Activated CD8-positive, alpha-beta memory T cell treated with anti-CD3 and anti-CD28 coated beads, Interleukin-2, amount 10 ng/mL, durations not matched to agents 7 days and 5 days (primary cell): Measurements from ENCODE around the gene IPPK. TPM values are rescaled to one million over a fixed set of nuclear protein-coding genes. Genes with fewer than 3 reads are reported as not detected.
A peak's percentile ranks its signal among the peaks of the same experiment; 100 is the strongest.

ENCODE experiments used
- ATAC-seq: fragments of 150-1000 bp; cut with Tn5 transposase; one replicate; pipeline ENCODE4 v1.10.0; 2021; ENCODE audit warnings: moderate library complexity
- CTCF ChIA-PET: fragments of 350-600 bp; sonication (Branson Sonifier 250); formaldehyde crosslinking; loops from one replicate; lab custom pipeline; 2021; ENCODE audit warnings: antibody characterized with exemption; lab: Charles Lee
- DNase-seq: peaks from one replicate; pipeline ENCODE4 v3.0.0-alpha.2; 2020
- H3K27ac Mint-ChIP-seq: one replicate; pipeline ENCODE4 v1.8.0; 2021; ENCODE audit warnings: mild to moderate bottlenecking, mixed read lengths
- H3K27me3 Mint-ChIP-seq: one replicate; pipeline ENCODE4 v1.8.0; 2021; ENCODE audit warnings: mixed read lengths
- H3K36me3 Mint-ChIP-seq: one replicate; pipeline ENCODE4 v1.8.0; 2021; ENCODE audit warnings: mild to moderate bottlenecking, mixed read lengths
- H3K4me1 Mint-ChIP-seq: one replicate; pipeline ENCODE4 v1.8.0; 2021; ENCODE audit warnings: mixed read lengths
- H3K4me3 Mint-ChIP-seq: one replicate; pipeline ENCODE4 v1.8.0; 2021; ENCODE audit warnings: mild to moderate bottlenecking, moderate library complexity, mixed read lengths
- H3K9me3 Mint-ChIP-seq: one replicate; pipeline ENCODE4 v1.8.0; 2022; ENCODE audit warnings: low read depth, mixed read lengths
- total RNA-seq, 2 experiments: library from RNA; stranded (reverse); gene quantifications; one replicate each; pipeline ENCODE4 v1.2.3, GENCODE V29; 2021

The IPPK gene
- total RNA-seq, 2 experiments from 2014 or later: 11.4 to 15.1 TPM

GRCh38 chr9:92711844-92712243, 41.9 kb upstream of the IPPK start:
- H3K4me1 Mint-ChIP-seq: peaks cover 33% of the 10 kb centered on the region
- H3K36me3 Mint-ChIP-seq: peaks cover 12% of the 10 kb centered on the region
- CTCF ChIA-PET: interaction anchor here (1.3 to 2.5 kb wide), 3 partner anchors 41 to 79 kb away, joined by 4 to 6 read pairs (median 4); partner anchors contain the start of genes BICD2 and IPPK

GRCh38 chr9:92711146-92711545, 41.2 kb upstream of the IPPK start:
- Mint-ChIP-seq H3K4me3 (no peak overlapping the region), H3K4me1 (peaks cover 35% of the 10 kb centered on the region), H3K9me3 (no peaks in the 10 kb centered on the region), H3K36me3 (peaks cover 12% of the 10 kb centered on the region), H3K27me3 (no peaks in the 10 kb centered on the region), H3K27ac (peak overlapping the region; percentile 36)
- ATAC-seq (no peak), DNase-seq (no peak)
- CTCF ChIA-PET: no interaction called here

More at GRCh38 chr9:92711844-92712243, 41.9 kb upstream of the IPPK start:
- ATAC-seq (peak; percentile 69), DNase-seq (peak; percentile 52)
- peak overlapping the region; percentile 86 for H3K27ac Mint-ChIP-seq
- no peaks in the 10 kb centered on the region for H3K27me3 Mint-ChIP-seq
- no peaks in the 10 kb centered on the region for H3K9me3 Mint-ChIP-seq
- H3K4me3 Mint-ChIP-seq: peak overlapping the region; percentile 51

GRCh38 chr9:92710368-92710767, 40.4 kb upstream of the IPPK start:
- H3K27me3 Mint-ChIP-seq: no peaks in the 10 kb centered on the region
- DNase-seq: no peak
- CTCF ChIA-PET: no interaction called here
- peaks cover 15% of the 10 kb centered on the region for H3K36me3 Mint-ChIP-seq
- peaks cover 39% of the 10 kb centered on the region for H3K4me1 Mint-ChIP-seq
- H3K4me3 Mint-ChIP-seq: no peak overlapping the region
- no peak for ATAC-seq
- no peaks in the 10 kb centered on the region for H3K9me3 Mint-ChIP-seq
- H3K27ac Mint-ChIP-seq: peak overlapping the region; percentile 29

- H3K4me1 Mint-ChIP-seq: peaks cover 39% of the 10 kb centered on the region
- no peaks in the 10 kb centered on the region for H3K27me3 Mint-ChIP-seq
- H3K9me3 Mint-ChIP-seq: no peaks in the 10 kb centered on the region
- CTCF ChIA-PET: no interaction called here
- no peak for ATAC-seq
- H3K4me3 Mint-ChIP-seq: no peak overlapping the region
- no peak overlapping the region for H3K27ac Mint-ChIP-seq
- no peak for DNase-seq
- peaks cover 15% of the 10 kb centered on the region for H3K36me3 Mint-ChIP-seq
Observed at GRCh38 chr9:92709954-92710353, 40.0 kb upstream of the IPPK start.

GRCh38 chr9:92709240-92709639, 39.3 kb upstream of the IPPK start:
- H3K36me3 Mint-ChIP-seq: peaks cover 13% of the 10 kb centered on the region
- no peaks in the 10 kb centered on the region for H3K27me3 Mint-ChIP-seq
- DNase-seq (no peak), ATAC-seq (no peak)
- H3K4me3 Mint-ChIP-seq: no peak overlapping the region
- no peak overlapping the region for H3K27ac Mint-ChIP-seq
- H3K9me3 Mint-ChIP-seq: no peaks in the 10 kb centered on the region
- CTCF ChIA-PET: no interaction called here
- peaks cover 39% of the 10 kb centered on the region for H3K4me1 Mint-ChIP-seq

- H3K4me3 Mint-ChIP-seq: no peak overlapping the region
- no peaks in the 10 kb centered on the region for H3K9me3 Mint-ChIP-seq
- ATAC-seq: no peak
- peaks cover 31% of the 10 kb centered on the region for H3K4me1 Mint-ChIP-seq
- CTCF ChIA-PET: interaction anchor here (1.5 kb wide), 1 partner anchor 567 kb away, joined by 3 read pairs; no protein-coding TSS in a partner anchor
- peaks cover 6% of the 10 kb centered on the region for H3K36me3 Mint-ChIP-seq
- DNase-seq: no peak
- H3K27me3 Mint-ChIP-seq: no peaks in the 10 kb centered on the region
- no peak overlapping the region for H3K27ac Mint-ChIP-seq
Observed at GRCh38 chr9:92707530-92707929, 37.6 kb upstream of the IPPK start.

- DNase-seq: peak; percentile 76
- peak; percentile 93 for ATAC-seq
- Mint-ChIP-seq H3K27me3 (no peaks in the 10 kb centered on the region), H3K36me3 (peaks cover 6% of the 10 kb centered on the region), H3K9me3 (no peaks in the 10 kb centered on the region), H3K27ac (peak overlapping the region; percentile 16), H3K4me3 (no peak overlapping the region), H3K4me1 (peaks cover 22% of the 10 kb centered on the region)
- CTCF ChIA-PET: interaction anchor here (0.6 to 1.5 kb wide), 5 partner anchors 11 to 566 kb away, joined by 3 to 4 read pairs (median 3); no protein-coding TSS in a partner anchor
Observed at GRCh38 chr9:92706218-92706940, 36.4 kb upstream of the IPPK start.

- CTCF ChIA-PET: interaction anchor here (0.6 to 1.1 kb wide), 2 partner anchors 86 to 322 kb away, joined by 3 read pairs; no protein-coding TSS in a partner anchor
- no peaks in the 10 kb centered on the region for H3K27me3 Mint-ChIP-seq
- no peak overlapping the region for H3K27ac Mint-ChIP-seq
- no peak overlapping the region for H3K4me3 Mint-ChIP-seq
- peaks cover 6% of the 10 kb centered on the region for H3K36me3 Mint-ChIP-seq
- peaks cover 18% of the 10 kb centered on the region for H3K4me1 Mint-ChIP-seq
- ATAC-seq (no peak), DNase-seq (no peak)
- no peaks in the 10 kb centered on the region for H3K9me3 Mint-ChIP-seq
Observed at GRCh38 chr9:92704528-92704927, 34.6 kb upstream of the IPPK start.

- CTCF ChIA-PET: no interaction called here
- Mint-ChIP-seq H3K36me3 (peaks cover 24% of the 10 kb centered on the region), H3K4me1 (peaks cover 13% of the 10 kb centered on the region), H3K27me3 (peaks cover 29% of the 10 kb centered on the region), H3K4me3 (no peak overlapping the region), H3K9me3 (peaks cover 21% of the 10 kb centered on the region), H3K27ac (no peak overlapping the region)
- ATAC-seq: no peak
- DNase-seq: no peak
Observed at GRCh38 chr9:92696619-92697018, 26.7 kb upstream of the IPPK start.

- no peak overlapping the region for H3K27ac Mint-ChIP-seq
- DNase-seq: no peak
- H3K36me3 Mint-ChIP-seq: no peaks in the 10 kb centered on the region
- H3K9me3 Mint-ChIP-seq: peaks cover 7% of the 10 kb centered on the region
- no peaks in the 10 kb centered on the region for H3K4me1 Mint-ChIP-seq
- H3K27me3 Mint-ChIP-seq: peaks cover 15% of the 10 kb centered on the region
- H3K4me3 Mint-ChIP-seq: no peak overlapping the region
- no peak for ATAC-seq
- CTCF ChIA-PET: no interaction called here
Observed at GRCh38 chr9:92686954-92687353, 17.0 kb upstream of the IPPK start.

GRCh38 chr9:92685022-92685421, 15.1 kb upstream of the IPPK start:
- CTCF ChIA-PET: interaction anchor here (1.1 kb wide), 1 partner anchor 92 kb away, joined by 3 read pairs; no protein-coding TSS in a partner anchor
- H3K4me3 Mint-ChIP-seq: no peak overlapping the region
- peaks cover 1% of the 10 kb centered on the region for H3K9me3 Mint-ChIP-seq
- H3K27me3 Mint-ChIP-seq: peaks cover 3% of the 10 kb centered on the region
- H3K27ac Mint-ChIP-seq: no peak overlapping the region
- H3K36me3 Mint-ChIP-seq: no peaks in the 10 kb centered on the region
- no peaks in the 10 kb centered on the region for H3K4me1 Mint-ChIP-seq
- ATAC-seq (no peak), DNase-seq (no peak)

- DNase-seq (no peak), ATAC-seq (no peak)
- no peak overlapping the region for H3K27ac Mint-ChIP-seq
- CTCF ChIA-PET: no interaction called here
- H3K27me3 Mint-ChIP-seq: no peaks in the 10 kb centered on the region
- H3K4me3 Mint-ChIP-seq: no peak overlapping the region
- no peaks in the 10 kb centered on the region for H3K4me1 Mint-ChIP-seq
- H3K9me3 Mint-ChIP-seq: no peaks in the 10 kb centered on the region
- H3K36me3 Mint-ChIP-seq: no peaks in the 10 kb centered on the region
Observed at GRCh38 chr9:92682269-92682668, 12.3 kb upstream of the IPPK start.

- H3K4me1 Mint-ChIP-seq: no peaks in the 10 kb centered on the region
- H3K4me3 Mint-ChIP-seq: no peak overlapping the region
- no peaks in the 10 kb centered on the region for H3K9me3 Mint-ChIP-seq
- H3K36me3 Mint-ChIP-seq: no peaks in the 10 kb centered on the region
- CTCF ChIA-PET: no interaction called here
- H3K27ac Mint-ChIP-seq: no peak overlapping the region
- DNase-seq (no peak), ATAC-seq (no peak)
- H3K27me3 Mint-ChIP-seq: no peaks in the 10 kb centered on the region
Observed at GRCh38 chr9:92680166-92681119, 10.5 kb upstream of the IPPK start.
